WTC11 (cell line): ENCODE data around the gene CCDC30. TPM values are rescaled to one million over a fixed set of nuclear protein-coding genes. Genes with fewer than 3 reads are reported as not detected.
"Not testable (repeated sequence)": the region's sequence is repeated elsewhere in the genome, so short reads cannot be mapped to it uniquely, and the experiment has no call there.

ENCODE experiments used
- ATAC-seq: fragments of 200-7000 bp; cut with Tn5 transposase; 2 replicates; pipeline ENCODE4 v1.10.0; 2021; ENCODE audit warnings: mild to moderate bottlenecking, moderate library complexity
- CTCF ChIA-PET: fragments of 300-600 bp; sonication (Branson Sonifier 250); formaldehyde crosslinking; loops from one replicate; lab custom pipeline; 2021; ENCODE audit warnings: antibody characterized with exemption; lab: Charles Lee
- POLR2A ChIA-PET: fragments of 350-600 bp; sonication (Branson Sonifier 250); formaldehyde crosslinking; loops from one replicate; lab custom pipeline; 2021; ENCODE audit warnings: antibody characterized with exemption; lab: Charles Lee
- DNase-seq: peaks from one replicate; pipeline ENCODE4 v3.0.0; 2021; ENCODE audit warnings: low spot score
- H3K27ac Mint-ChIP-seq: 2 replicates; pipeline ENCODE4 v1.8.0; 2021; ENCODE audit warnings: mixed read lengths
- H3K27me3 Mint-ChIP-seq: 2 replicates; pipeline ENCODE4 v1.8.0; 2021; ENCODE audit warnings: low read depth, mild to moderate bottlenecking, moderate library complexity, mixed read lengths
- H3K36me3 Mint-ChIP-seq: 2 replicates; pipeline ENCODE4 v1.8.0; 2021; ENCODE audit warnings: mixed read lengths
- H3K4me1 Mint-ChIP-seq: 2 replicates; pipeline ENCODE4 v1.8.0; 2022; ENCODE audit warnings: mixed read lengths
- H3K4me3 Mint-ChIP-seq: 2 replicates; pipeline ENCODE4 v1.8.0; 2021; ENCODE audit warnings: mild to moderate bottlenecking, moderate library complexity, mixed read lengths
- H3K9me3 Mint-ChIP-seq: 2 replicates; pipeline ENCODE4 v1.8.0; 2021; ENCODE audit warnings: mixed read lengths
- AFF4 ChIP-seq: sonication (generic); formaldehyde crosslinking; IDR thresholded peaks from 2 replicates; pipeline ENCODE4 v1.8.1; 2023; ENCODE audit warnings: mild to moderate bottlenecking, missing genetic modification reagents, borderline replicate concordance
- ATF1 ChIP-seq: sonication (generic); formaldehyde crosslinking; IDR thresholded peaks from 2 replicates; pipeline ENCODE4 v1.8.1; 2023; ENCODE audit warnings: mild to moderate bottlenecking, moderate library complexity, missing genetic modification reagents
- ATF6 ChIP-seq: sonication (generic); formaldehyde crosslinking; IDR thresholded peaks from 2 replicates; pipeline ENCODE4 v1.8.1; 2023; ENCODE audit warnings: mild to moderate bottlenecking, missing genetic modification reagents
- CDX4 ChIP-seq: fragments of 250-450 bp; sonication (Bioruptor Pico); IDR thresholded peaks from 2 replicates; pipeline ENCODE4 v1.9.0; 2021; ENCODE audit warnings: moderate library complexity, mild to moderate bottlenecking, inconsistent platforms, borderline replicate concordance
- E2F5 ChIP-seq: sonication (generic); formaldehyde crosslinking; IDR thresholded peaks from 2 replicates; pipeline ENCODE4 v1.8.1; 2022; ENCODE audit warnings: mild to moderate bottlenecking, moderate library complexity, missing genetic modification reagents
- ESRRA ChIP-seq: sonication (generic); formaldehyde crosslinking; IDR thresholded peaks from 2 replicates; pipeline ENCODE4 v1.8.1; 2022; ENCODE audit warnings: mild to moderate bottlenecking, missing genetic modification reagents, borderline replicate concordance
- FOXK1 ChIP-seq: sonication (generic); formaldehyde crosslinking; IDR thresholded peaks from 2 replicates; pipeline ENCODE4 v1.8.0; 2022; ENCODE audit warnings: mild to moderate bottlenecking, moderate library complexity, missing genetic modification reagents
- GTF2I ChIP-seq: fragments of 250-450 bp; sonication (Bioruptor Pico); conservative IDR thresholded peaks from 2 replicates; pipeline ENCODE4 v1.4.0; 2021; ENCODE audit warnings: mild to moderate bottlenecking
- HMGA2 ChIP-seq: fragments of 250-450 bp; sonication (Bioruptor Pico); IDR thresholded peaks from 2 replicates; pipeline ENCODE4 v1.4.0; 2021; ENCODE audit warnings: mild to moderate bottlenecking, moderate library complexity
- IRF1 ChIP-seq: sonication (generic); formaldehyde crosslinking; IDR thresholded peaks from 2 replicates; pipeline ENCODE4 v1.8.0; 2023; ENCODE audit warnings: missing genetic modification reagents
- JUN ChIP-seq: sonication (generic); formaldehyde crosslinking; IDR thresholded peaks from 2 replicates; pipeline ENCODE4 v1.8.0; 2023; ENCODE audit warnings: mild to moderate bottlenecking, missing genetic modification reagents
- PRDM15 ChIP-seq: sonication (generic); formaldehyde crosslinking; IDR thresholded peaks from 2 replicates; pipeline ENCODE4 v1.8.0; 2022; ENCODE audit warnings: missing genetic modification reagents
- SP1 ChIP-seq: sonication (generic); formaldehyde crosslinking; conservative IDR thresholded peaks from 2 replicates; pipeline ENCODE4 v1.8.1; 2022; ENCODE audit warnings: missing genetic modification reagents
- STAT6 ChIP-seq: sonication (generic); formaldehyde crosslinking; conservative IDR thresholded peaks from 2 replicates; pipeline ENCODE4 v1.8.1; 2023; ENCODE audit warnings: mild to moderate bottlenecking, low read depth, missing genetic modification reagents, moderate library complexity
- ZNF671 ChIP-seq: fragments of 250-450 bp; sonication (Bioruptor Pico); IDR thresholded peaks from 2 replicates; pipeline ENCODE4 v1.8.0; 2021; ENCODE audit warnings: mild to moderate bottlenecking
- total RNA-seq: library from RNA; stranded (reverse); gene quantifications from 3 replicates; pipeline ENCODE4 v1.2.3, GENCODE V29; 2021

Gene CCDC30
- total RNA-seq, 1 experiment from 2014 or later = 0.92 TPM

GRCh38 chr1:42620307-42620706, 157.2 kb downstream of the CCDC30 start (continued):
- no peak for TF ChIP-seq AFF4 (CRISPR knock-in tag)
- TF ChIP-seq STAT6 (CRISPR knock-in tag) = no peak
- no peak for TF ChIP-seq FOXK1 (CRISPR knock-in tag)
- no peak for TF ChIP-seq ZNF671 (CRISPR knock-in tag)
- no peak for TF ChIP-seq CDX4 (CRISPR knock-in tag)
- TF ChIP-seq E2F5 (CRISPR knock-in tag) = no peak
- TF ChIP-seq PRDM15 (CRISPR knock-in tag) = no peak
- no peak for TF ChIP-seq ATF1
- TF ChIP-seq IRF1 (CRISPR knock-in tag) = no peak
- TF ChIP-seq JUN (CRISPR knock-in tag) = no peak
- TF ChIP-seq ATF6 (CRISPR knock-in tag) = no peak
- no peak for TF ChIP-seq ESRRA
- TF ChIP-seq GTF2I (CRISPR knock-in tag) = no peak
- no peak for TF ChIP-seq HMGA2
- no peak for TF ChIP-seq SP1 (CRISPR knock-in tag)

- H3K27me3 Mint-ChIP-seq, ATAC-seq, POLR2A ChIA-PET, H3K27ac Mint-ChIP-seq, H3K36me3 Mint-ChIP-seq, DNase-seq, H3K4me3 Mint-ChIP-seq, CTCF ChIA-PET, H3K4me1 Mint-ChIP-seq: not testable (repeated sequence)
- peaks cover 13% of the 10 kb centered on the region for H3K9me3 Mint-ChIP-seq
Observed at GRCh38 chr1:42621180-42621579, 158.1 kb downstream of the CCDC30 start.

GRCh38 chr1:42627205-42627604, 164.1 kb downstream of the CCDC30 start:
- H3K27ac Mint-ChIP-seq, H3K9me3 Mint-ChIP-seq, ATAC-seq, DNase-seq, H3K36me3 Mint-ChIP-seq, CTCF ChIA-PET, POLR2A ChIA-PET, H3K4me1 Mint-ChIP-seq, H3K27me3 Mint-ChIP-seq, H3K4me3 Mint-ChIP-seq: not testable (repeated sequence)
